ENCODE measurements around the gene ZSWIM7. TPM values are rescaled to one million over a fixed set of nuclear protein-coding genes. Genes with fewer than 3 reads are reported as not detected.
A peak's percentile ranks its signal among the peaks of the same experiment; 100 is the strongest.

The ZSWIM7 gene
- total RNA-seq, 1 experiment from 2014 or later = 37.8 TPM

GRCh38 chr17:15946611-15947120 lies 52.8 kb downstream of the ZSWIM7 start:
- H3K79me2 ChIP-seq (ENCODE audit: insufficient read depth, low read length) = no peaks in the 10 kb centered on the region
- Mint-ChIP-seq H3K4me1 (peaks cover 13% of the 10 kb centered on the region in 2 experiments; a peak in 3 of 4 replicates), H3K4me3 (peak overlapping the region; percentile 55 to 82; a peak in 3 of 5 replicates), H3K27me3 (ENCODE audit: low read depth) (peaks cover 48% of the 10 kb centered on the region), H3K9me3 (peaks cover 0 to 6% of the 10 kb centered on the region in 2 experiments; a peak in 2 of 5 replicates), H3K27ac (no peak overlapping the region), H3K36me3 (ENCODE audit: insufficient read depth in 1 of 3, low read depth in 3 of 3) (peaks cover 0 to 4% (median 0%) of the 10 kb centered on the region in 3 experiments; a peak in 3 of 7 replicates)
- H2BK12ac ChIP-seq (ENCODE audit: insufficient read length, low read depth, low read length) = no peak overlapping the region
- no peak overlapping the region for H4K91ac ChIP-seq (ENCODE audit: insufficient read length, low read depth, low read length)
- TF ChIP-seq CTCF (conservative IDR thresholded peaks at IDR 0.05) = no peak
- no peak overlapping the region for H3K23ac ChIP-seq (ENCODE audit: insufficient read length, low read depth, low read length)
- no peak for DNase-seq
- H3K27me3 ChIP-seq (ENCODE audit: insufficient read depth, low read length) = peaks cover 15% of the 10 kb centered on the region; the same call in 1 of the 2 replicates
- H2BK120ac ChIP-seq (ENCODE audit: low read depth, low read length, poor library complexity, severe bottlenecking) = no peak overlapping the region
- no peak overlapping the region for H3K14ac ChIP-seq (ENCODE audit: insufficient read depth, low read length)
- H3K56ac ChIP-seq (ENCODE audit: insufficient read length, low read depth, low read length) = no peak overlapping the region
- WGBS (ENCODE audit: extremely low coverage, insufficient read length, low lambda C conversion rate) = no CpG with 5 or more reads among the region's 9 CpGs
- no peak overlapping the region for H3K27ac ChIP-seq (ENCODE audit: insufficient read length, low read depth, low read length)
- no peak overlapping the region for H2BK20ac ChIP-seq (ENCODE audit: low read depth, low read length, poor library complexity, severe bottlenecking)
- no peak overlapping the region for H3T11ph ChIP-seq (ENCODE audit: low read length)
- H2AK5ac ChIP-seq (ENCODE audit: insufficient read length, low read length) = no peak overlapping the region
- H3K4me1 ChIP-seq (ENCODE audit: insufficient read depth, low read length) = no peaks in the 10 kb centered on the region
- H4K20me1 ChIP-seq (ENCODE audit: control insufficient read depth, insufficient read depth, insufficient read length) = no peaks in the 10 kb centered on the region
- H3K4me2 ChIP-seq (ENCODE audit: insufficient read depth, insufficient read length, low read length) = no peak overlapping the region
- H3K9me3 ChIP-seq (ENCODE audit: control insufficient read depth, low read depth, low read length) = no peaks in the 10 kb centered on the region
- no peaks in the 10 kb centered on the region for H3K79me1 ChIP-seq (ENCODE audit: insufficient read depth, low read depth, low read length, poor library complexity, severe bottlenecking)
- no peak overlapping the region for H2AFZ ChIP-seq (ENCODE audit: low read length)
- no peak overlapping the region for H4K5ac ChIP-seq (ENCODE audit: insufficient read length, low read depth, low read length)
- no peak overlapping the region for H4K8ac ChIP-seq (replicated peaks; ENCODE audit: insufficient read length, low read depth, low read length)
- no peak overlapping the region for H2BK5ac ChIP-seq (ENCODE audit: insufficient read length, low read length)
- peaks cover 15% of the 10 kb centered on the region for H3K23me2 ChIP-seq (ENCODE audit: insufficient read length, low read depth, low read length, poor library complexity, severe bottlenecking)
- no peak overlapping the region for H3K4ac ChIP-seq (ENCODE audit: low read depth, low read length)
- H2BK15ac ChIP-seq (ENCODE audit: low read depth, low read length) = no peak overlapping the region
- H3K18ac ChIP-seq (ENCODE audit: insufficient read length, low read depth, low read length) = no peak overlapping the region
- no peak overlapping the region for H3K9ac ChIP-seq (ENCODE audit: extremely low read depth, insufficient read length, low read length)
